ENCODE measurements around the gene RXRA. TPM values are rescaled to one million over a fixed set of nuclear protein-coding genes. Genes with fewer than 3 reads are reported as not detected.
A peak's percentile ranks its signal among the peaks of the same experiment; 100 is the strongest.

RXRA gene
- total and polyA plus RNA-seq, 2 of the 13 experiments (the other 11 are each of a cell fraction or from before 2014, with no cell fraction given) = 18.9 to 29.2 TPM

GRCh38 chr9:134458207-134459108 lies 132.2 kb downstream of the RXRA start:
- Histone ChIP-seq H3K27ac (ENCODE audit: extremely low read length, insufficient read depth, low read length) (no peak overlapping the region), H3K9ac (ENCODE audit: insufficient read depth, low read depth, low read length) (no peak overlapping the region), H2AFZ (ENCODE audit: low read length) (no peak overlapping the region), H3K4me2 (ENCODE audit: low read depth, low read length) (no peak overlapping the region), H3K27me3 (ENCODE audit: control insufficient read depth in 1 of 2, insufficient read depth in 2 of 2, low read length in 2 of 2) (peaks cover 2 to 50% of the 10 kb centered on the region in 2 experiments; a peak in 4 of 5 replicates), H3K36me3 (replicated peaks in 1 of 2; ENCODE audit: control insufficient read depth in 1 of 2, insufficient read depth in 2 of 2, low read length in 2 of 2) (no peaks in the 10 kb centered on the region), H3K4me1 (ENCODE audit: insufficient read depth, low read length) (no peaks in the 10 kb centered on the region), H3K4me3 (replicated peaks in 1 of 3; ENCODE audit: insufficient read depth in 1 of 3, low read depth in 2 of 3, low read length in 3 of 3) (no peak overlapping the region), H3K79me2 (ENCODE audit: insufficient read depth, low read length) (no peaks in the 10 kb centered on the region), H4K20me1 (ENCODE audit: insufficient read depth, low read length) (no peaks in the 10 kb centered on the region), H3K9me3 (ENCODE audit: low read length) (no peaks in the 10 kb centered on the region)
- DNase-seq (ENCODE audit: low spot score) (no peak), FAIRE-seq (no peak), ATAC-seq (peak; percentile 21; the same call in 1 of the 3 replicates)
- ChIA-PET POLR2A (no interaction called here), CTCF (ENCODE audit: low intra/inter-chr PET ratio, low total read pairs) (no interaction called here)
- in situ Hi-C loops (cut with HindIII; ENCODE audit: extremely low pct_ligation_motif_present, low pct_unique_long_range_greater_than_20kb) = loop anchor here (10.0 kb wide), 1 partner anchor 276 kb away; no protein-coding TSS in a partner anchor
- TF ChIP-seq PRMT3 (CRISPR knock-in tag; IDR thresholded peaks at IDR 0.05; ENCODE audit: borderline replicate concordance, low read depth) (no peak), SCMH1 (CRISPR knock-in tag; IDR thresholded peaks at IDR 0.05; ENCODE audit: borderline replicate concordance) (no peak), ZFP62 (CRISPR knock-in tag; IDR thresholded peaks at IDR 0.05) (no peak), ATF3 (CRISPR knock-in tag; IDR thresholded peaks at IDR 0.05) (no peak), NCOA5 (CRISPR knock-in tag; IDR thresholded peaks at IDR 0.05) (no peak)
- 40% methylated on average over 12 of the region's 20 CpGs for WGBS (ENCODE audit: low lambda C conversion rate)
- intact Hi-C loops (cut with micrococcal nuclease; ENCODE audit: unreplicated experiment) = no loop called here
- no TSS peak for BruUV-seq (replicated peaks)

GRCh38 chr9:134459164-134459563 lies 132.9 kb downstream of the RXRA start:
- no peak for FAIRE-seq
- no peak for ATAC-seq
- H3K4me3 ChIP-seq (replicated peaks in 1 of 3; ENCODE audit: insufficient read depth in 1 of 3, low read depth in 2 of 3, low read length in 3 of 3) = no peak overlapping the region
- H4K20me1 ChIP-seq (ENCODE audit: insufficient read depth, low read length) = no peaks in the 10 kb centered on the region
- peaks cover 2 to 50% of the 10 kb centered on the region in 2 experiments; a peak in 4 of 5 replicates for H3K27me3 ChIP-seq (ENCODE audit: control insufficient read depth in 1 of 2, insufficient read depth in 2 of 2, low read length in 2 of 2)
- H3K27ac ChIP-seq (ENCODE audit: extremely low read length, insufficient read depth, low read length) = no peak overlapping the region
- H3K4me1 ChIP-seq (ENCODE audit: insufficient read depth, low read length) = no peaks in the 10 kb centered on the region
- no peak overlapping the region for H2AFZ ChIP-seq (ENCODE audit: low read length)
- WGBS (ENCODE audit: low lambda C conversion rate) = 5% methylated on average over 3 of the region's 9 CpGs
- in situ Hi-C loops (cut with HindIII; ENCODE audit: extremely low pct_ligation_motif_present, low pct_unique_long_range_greater_than_20kb) (loop anchor here (10.0 kb wide), 1 partner anchor 276 kb away; no protein-coding TSS in a partner anchor), intact Hi-C loops (cut with micrococcal nuclease; ENCODE audit: unreplicated experiment) (no loop called here)
- DNase-seq (ENCODE audit: low spot score) = no peak
- no peaks in the 10 kb centered on the region for H3K9me3 ChIP-seq (ENCODE audit: low read length)
- CTCF ChIA-PET (ENCODE audit: low intra/inter-chr PET ratio, low total read pairs) = no interaction called here
- no peak overlapping the region for H3K9ac ChIP-seq (ENCODE audit: insufficient read depth, low read depth, low read length)
- H3K4me2 ChIP-seq (ENCODE audit: low read depth, low read length) = no peak overlapping the region
- no peaks in the 10 kb centered on the region for H3K79me2 ChIP-seq (ENCODE audit: insufficient read depth, low read length)
- no peaks in the 10 kb centered on the region for H3K36me3 ChIP-seq (replicated peaks in 1 of 2; ENCODE audit: control insufficient read depth in 1 of 2, insufficient read depth in 2 of 2, low read length in 2 of 2)
- no TSS peak for BruUV-seq (replicated peaks)
- POLR2A ChIA-PET = no interaction called here
- no peak for TF ChIP-seq PBX3 (CRISPR knock-in tag; IDR thresholded peaks at IDR 0.05; ENCODE audit: borderline replicate concordance)
- TF ChIP-seq ZMYM2 (CRISPR knock-in tag; IDR thresholded peaks at IDR 0.05) = no peak
- no peak for TF ChIP-seq ZNF280B (CRISPR knock-in tag; IDR thresholded peaks at IDR 0.05; ENCODE audit: borderline replicate concordance)
- TF ChIP-seq ZNF3 (CRISPR knock-in tag; IDR thresholded peaks at IDR 0.05) = no peak
- no peak for TF ChIP-seq ZNF839 (CRISPR knock-in tag; IDR thresholded peaks at IDR 0.05; ENCODE audit: borderline replicate concordance)
- TF ChIP-seq FOXK2 (IDR thresholded peaks at IDR 0.05) = no peak
- no peak for TF ChIP-seq ZNF639 (CRISPR knock-in tag; conservative IDR thresholded peaks at IDR 0.05)
- TF ChIP-seq ZNF234 (CRISPR knock-in tag; conservative IDR thresholded peaks at IDR 0.05) = no peak
